A673 (cell line): Measurements from ENCODE around the gene AGMO.

Experiments
- EZH2 ChIP-seq: fragments of 200-600 bp; sonication (generic); IDR thresholded peaks from 2 replicates; pipeline ENCODE4 v1.6.1; 2017; ENCODE audit warnings: borderline replicate concordance, low read depth, mild to moderate bottlenecking, mixed read lengths, antibody characterized with exemption, low read length; ENCODE audit not compliant: poor library complexity, severe bottlenecking
- TF ChIP-seq, protein P1 (sequence below): fragments of 300-800, 200-600 bp; sonication (generic); conservative IDR thresholded peaks from 2 replicates; pipeline ENCODE4 v1.5.1; 2017; ENCODE audit warnings: low read depth, mild to moderate bottlenecking, antibody characterized with exemption, low read length, moderate library complexity, mixed read lengths

DNA sequence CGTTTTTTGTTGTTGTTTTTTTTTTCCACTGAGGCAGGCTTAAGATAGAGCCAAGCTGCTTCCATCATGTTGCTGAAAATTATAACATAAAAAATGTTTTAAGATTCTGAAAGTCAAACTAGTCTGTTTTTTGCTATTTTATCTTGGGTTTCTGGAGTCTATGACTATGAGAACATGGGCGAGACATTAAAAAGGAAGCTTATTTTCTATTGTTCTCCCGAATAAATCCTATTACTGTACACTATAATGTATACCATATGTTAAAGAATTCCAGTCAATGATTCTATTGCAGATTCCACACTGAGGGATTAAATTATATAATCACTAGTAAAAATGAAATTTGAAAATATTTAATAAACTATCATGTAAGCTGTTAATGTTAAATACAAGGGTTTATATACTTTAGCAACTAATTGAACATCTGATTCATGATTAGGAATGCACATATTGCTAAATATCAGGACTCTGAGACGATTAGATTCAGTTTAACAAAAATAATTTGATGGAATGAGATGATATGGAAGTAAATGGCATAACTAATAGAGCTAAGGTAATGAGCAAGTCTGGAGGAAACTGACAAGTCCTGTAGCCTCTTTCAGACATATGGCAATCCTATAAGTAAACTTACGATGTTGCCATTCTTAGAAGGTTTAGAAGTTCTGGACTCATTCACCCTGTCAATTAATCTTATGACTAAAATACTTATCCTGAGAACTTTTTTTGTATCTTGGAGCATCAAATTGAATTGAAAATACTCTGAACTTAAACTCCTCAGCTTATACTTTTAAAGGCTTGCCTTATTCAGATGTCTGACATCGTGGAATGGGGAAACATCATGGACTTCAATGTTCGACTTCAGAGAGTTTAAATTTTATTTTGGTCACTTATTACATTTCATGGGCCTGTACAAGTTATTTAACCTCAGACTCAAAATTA is 364.5 kb downstream of the AGMO start:
- TF ChIP-seq, protein P1, sequence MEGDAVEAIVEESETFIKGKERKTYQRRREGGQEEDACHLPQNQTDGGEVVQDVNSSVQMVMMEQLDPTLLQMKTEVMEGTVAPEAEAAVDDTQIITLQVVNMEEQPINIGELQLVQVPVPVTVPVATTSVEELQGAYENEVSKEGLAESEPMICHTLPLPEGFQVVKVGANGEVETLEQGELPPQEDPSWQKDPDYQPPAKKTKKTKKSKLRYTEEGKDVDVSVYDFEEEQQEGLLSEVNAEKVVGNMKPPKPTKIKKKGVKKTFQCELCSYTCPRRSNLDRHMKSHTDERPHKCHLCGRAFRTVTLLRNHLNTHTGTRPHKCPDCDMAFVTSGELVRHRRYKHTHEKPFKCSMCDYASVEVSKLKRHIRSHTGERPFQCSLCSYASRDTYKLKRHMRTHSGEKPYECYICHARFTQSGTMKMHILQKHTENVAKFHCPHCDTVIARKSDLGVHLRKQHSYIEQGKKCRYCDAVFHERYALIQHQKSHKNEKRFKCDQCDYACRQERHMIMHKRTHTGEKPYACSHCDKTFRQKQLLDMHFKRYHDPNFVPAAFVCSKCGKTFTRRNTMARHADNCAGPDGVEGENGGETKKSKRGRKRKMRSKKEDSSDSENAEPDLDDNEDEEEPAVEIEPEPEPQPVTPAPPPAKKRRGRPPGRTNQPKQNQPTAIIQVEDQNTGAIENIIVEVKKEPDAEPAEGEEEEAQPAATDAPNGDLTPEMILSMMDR: no peak
- no peak for TF ChIP-seq EZH2
